Lower leg skin (tissue), 3 donors: ENCODE data around the gene SCAANT1.

Source experiments
- CTCF ChIP-seq, 3 donors: fragments of 450-650 bp; IDR thresholded peaks; one replicate each; pipeline ENCODE4 v1.5.1; 2016; ENCODE audit warnings: antibody characterized with exemption in 3 of 3, mild to moderate bottlenecking in 3 of 3, moderate library complexity in 2 of 3
- POLR2A ChIP-seq, 2 donors: fragments of 450-650 bp; IDR thresholded peaks; one replicate each; pipeline ENCODE4 v1.6.1; 2016 to 2017; ENCODE audit warnings: antibody characterized with exemption in 2 of 2, mild to moderate bottlenecking in 1 of 2, moderate library complexity in 1 of 2

DNA sequence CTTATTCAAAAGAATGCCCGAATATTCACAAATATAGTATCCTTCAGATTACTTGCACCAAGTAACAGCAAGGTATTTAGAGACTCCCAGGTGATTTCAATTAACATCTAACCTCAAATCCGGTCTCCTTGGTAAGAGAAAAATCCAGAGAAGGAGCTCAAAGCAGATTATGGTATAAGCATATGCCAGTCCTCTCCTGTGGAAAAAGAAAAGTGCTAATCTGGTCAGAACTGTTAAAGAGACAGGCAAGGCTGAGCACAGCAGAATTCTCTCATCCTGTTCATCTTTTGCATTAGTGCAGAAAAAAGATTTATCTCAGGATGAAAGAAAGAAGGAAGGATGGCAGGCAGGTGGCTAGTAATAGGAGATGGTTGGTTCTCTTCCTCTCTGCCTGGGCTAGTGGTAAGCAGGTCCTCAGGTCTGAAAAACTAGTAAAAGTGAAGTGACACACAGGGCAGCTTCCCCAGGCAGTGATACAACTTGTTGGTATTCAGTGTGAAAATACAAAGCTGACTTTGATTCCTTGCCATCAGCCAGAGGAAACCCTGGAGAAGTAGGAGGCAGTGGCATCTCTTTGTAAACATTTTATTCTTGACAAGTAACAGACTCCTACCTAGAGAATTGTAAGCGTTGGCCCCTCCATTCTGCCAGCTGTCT is 34.3 kb downstream of the SCAANT1 start:
- no peak for TF ChIP-seq POLR2A (IDR thresholded peaks at IDR 0.05)
- no peak for TF ChIP-seq CTCF (IDR thresholded peaks at IDR 0.05)
